Heart right ventricle (tissue), 16 donors: ENCODE data around the gene OR4L1. TPM values are rescaled to one million over a fixed set of nuclear protein-coding genes. Genes with fewer than 3 reads are reported as not detected.

Source experiments
- ATAC-seq, 8 donors: fragments of 200-7000 bp; cut with Tn5 transposase; one replicate each; pipeline ENCODE4 v1.9.1; 2020; ENCODE audit warnings: mild to moderate bottlenecking in 8 of 8, moderate library complexity in 8 of 8, moderate number of reproducible peaks in 1 of 8
- DNase-seq, 2 donors: peaks; one replicate each; pipeline ENCODE4 v3.0.0-alpha.2; 2020
- H3K27ac ChIP-seq, 10 donors: fragments of 200-600 bp; sonication (generic) in 2 of 10; one replicate each; pipeline versions ENCODE4 v1.5.0 to v1.8.0; 2020 to 2022; ENCODE audit warnings: mild to moderate bottlenecking in 3 of 10
- H3K27me3 ChIP-seq, 7 donors: fragments of 200-600 bp; one replicate each; pipeline ENCODE4 v1.8.0; 2021 to 2022; ENCODE audit warnings: mild to moderate bottlenecking in 2 of 7
- H3K36me3 ChIP-seq, 9 donors: fragments of 200-600 bp; sonication (generic) in 1 of 9; one replicate each; pipeline versions ENCODE4 v1.5.0 to v1.8.0; 2020 to 2022; ENCODE audit warnings: mild to moderate bottlenecking in 2 of 9
- H3K4me1 ChIP-seq, 9 donors: fragments of 200-600 bp; sonication (generic) in 1 of 9; one replicate each; pipeline versions ENCODE4 v1.5.0 to v1.8.0; 2020 to 2022; ENCODE audit warnings: mild to moderate bottlenecking in 4 of 9
- H3K4me3 ChIP-seq, 10 donors: fragments of 200-600 bp; sonication (generic) in 2 of 10; one replicate each; pipeline versions ENCODE4 v1.5.0 to v1.8.0; 2020 to 2022; ENCODE audit warnings: mild to moderate bottlenecking in 7 of 10, moderate library complexity in 2 of 10
- H3K9me3 ChIP-seq, 11 donors: fragments of 200-600 bp in 10 of 11; sonication (generic) in 2 of 11; one replicate each; pipeline versions ENCODE4 v1.5.0 to v1.8.0; 2013 to 2022; ENCODE audit warnings: mild to moderate bottlenecking in 2 of 11, control low read depth in 1 of 11, moderate library complexity in 1 of 11
- CTCF ChIP-seq, 9 donors: fragments of 200-600 bp; sonication (generic) in 2 of 9; IDR thresholded peaks; one replicate each; pipeline versions ENCODE4 v1.5.0 to v1.8.0; 2021 to 2022; ENCODE audit warnings: antibody characterized with exemption in 9 of 9, mild to moderate bottlenecking in 5 of 9, moderate library complexity in 1 of 9
- WGBS, 2 donors: extraction: QIAGEN DNeasy Blood & Tissue Kit; methylation state at CpG; one replicate each; pipeline ENCODE4 v1.1.7; 2013; ENCODE audit warnings: inconsistent platforms in 1 of 2; 5-methylcytosine and 5-hydroxymethylcytosine counted together
- intact Hi-C, 10 donors: fragments of 100-400 bp; cut with DNase I; formaldehyde crosslinking; loops; one replicate each; pipeline versions ENCODE4 v1.11.1 to v1.14.2; 2022
- polyA plus RNA-seq, 2 donors: library from polyadenylated mRNA; stranded (reverse); fragments of 200-250 nt; gene quantifications; one replicate each; pipeline ENCODE4 v1.2.3, GENCODE V29; 2013
- total RNA-seq, 10 donors: library from RNA; stranded (reverse); fragmentation: NEBNext Ultra II Directional in 3 of 10; extraction: Animal tissue kit (Norgen Biotek cat#: 25700) in 3 of 10; gene quantifications; one replicate each; pipeline versions ENCODE4 v1.2.1 to v1.2.4, GENCODE V29; 2021 to 2023
- donor health status: Arrhythmogenic right ventricular cardiomyopathy.
- donor health status: ischemic (EF 13 %, LVEDD 7.1; RV severe dilation, severe dysfunction).
- donor health status: healthy with polysubstance abuse.
- donor health status: DM: no; HTN: yes; CAD: no.
- donor health status: DM: no; HTN: no; CAD: no.
- donor health status: ischemic (EF 25% LVEDD 6.9; RV normal size, moderate dysfunction).
- donor health status: ischemic (EF 25% LVEDD 5.7; RV mildly dilated, moderate dysfunction).
- donor health status: healthy.
- donor health status: DM: yes; HTN: yes; CAD: no.
- donor health status: Ischemic cardiomyopathy.
- donor health status: ischemic (EF 35%, LVEDD 5.7; RV mildly dilated, moderate dysfunction).
- donor health status: nonischemic (EF 11% LVEDD 7.7; RV severe dilation, severe dysfunction).
- donor health status: DM: yes; HTN: yes; CAD: no.
- donor health status: PGD.
- donor health status: ischemic (EF 29% LVEDD 5.4; RV normal size, mild dysfunction).
- donor health status: nonischemic (EF 23%, LVEDD 6.1; RV moderate dilation, normal function).

Gene OR4L1
- total and polyA plus RNA-seq, 12 donors: not detected

- intact Hi-C loops: no loop called here
- H3K4me1 ChIP-seq: no peaks in the 10 kb centered on the region
- no peak for DNase-seq
- WGBS, 2 donors: 86 to 87% methylated on average over 4 of the region's 4 CpGs
- peaks cover 0 to 8% (median 0%) of the 10 kb centered on the region in 11 donors for H3K9me3 ChIP-seq
- ATAC-seq: no peak
- H3K36me3 ChIP-seq: no peaks in the 10 kb centered on the region
- no peak within 1 kb of the TSS for H3K27ac ChIP-seq
- H3K4me3 ChIP-seq: no peak within 1 kb of the TSS
- TF ChIP-seq CTCF (IDR thresholded peaks at IDR 0.05): no peak
- H3K27me3 ChIP-seq: no peaks in the 10 kb centered on the region
Measured at GRCh38 chr14:20035938-20036337, 23.9 kb upstream of the OR4L1 start, which contains the start of gene OR4K13. Gene OR4K13, minus strand, starts transcription at chr14:20036038. Its CDS starts 1,280 bp downstream, at chr14:20034758.

- H3K27ac ChIP-seq: no peak overlapping the region
- no peaks in the 10 kb centered on the region for H3K27me3 ChIP-seq
- WGBS, 2 donors: 63 to 65% methylated on average over 5 of the region's 5 CpGs
- TF ChIP-seq CTCF (IDR thresholded peaks at IDR 0.05): no peak
- H3K9me3 ChIP-seq: peaks cover 0 to 4% (median 0%) of the 10 kb centered on the region in 11 donors
- no peak overlapping the region for H3K4me3 ChIP-seq
- ATAC-seq (no peak), DNase-seq (no peak)
- intact Hi-C loops: no loop called here
- no peaks in the 10 kb centered on the region for H3K36me3 ChIP-seq
- no peaks in the 10 kb centered on the region for H3K4me1 ChIP-seq
Measured at GRCh38 chr14:20044243-20044642, 15.6 kb upstream of the OR4L1 start.

GRCh38 chr14:20048202-20048601 is 11.6 kb upstream of the OR4L1 start:
- H3K4me3 ChIP-seq: no peak overlapping the region
- no peaks in the 10 kb centered on the region for H3K36me3 ChIP-seq
- ATAC-seq: no peak
- H3K27me3 ChIP-seq: no peaks in the 10 kb centered on the region
- no peak for DNase-seq
- WGBS, 2 donors: 48 to 55% methylated on average over 1 of the region's 1 CpG
- H3K4me1 ChIP-seq: no peaks in the 10 kb centered on the region
- intact Hi-C loops: no loop called here
- H3K9me3 ChIP-seq: no peaks in the 10 kb centered on the region
- H3K27ac ChIP-seq: no peak overlapping the region
- TF ChIP-seq CTCF (IDR thresholded peaks at IDR 0.05): no peak

- no peak overlapping the region for H3K4me3 ChIP-seq
- ATAC-seq: no peak
- H3K4me1 ChIP-seq: no peaks in the 10 kb centered on the region
- 37 to 40% methylated on average over 4 of the region's 4 CpGs for WGBS, 2 donors
- no peaks in the 10 kb centered on the region for H3K36me3 ChIP-seq
- intact Hi-C loops: no loop called here
- DNase-seq: no peak
- no peaks in the 10 kb centered on the region for H3K9me3 ChIP-seq
- TF ChIP-seq CTCF (IDR thresholded peaks at IDR 0.05): no peak
- H3K27ac ChIP-seq: no peak overlapping the region
- H3K27me3 ChIP-seq: peaks cover 0 to 5% (median 0%) of the 10 kb centered on the region in 7 donors
Measured at GRCh38 chr14:20092050-20092449, 32.2 kb downstream of the OR4L1 start.
